Measurements from ENCODE around the gene ZNF446. TPM values are rescaled to one million over a fixed set of nuclear protein-coding genes. Genes with fewer than 3 reads are reported as not detected.

Gene ZNF446
- polyA plus RNA-seq, 1 donor: 8.7 TPM

Other genes with a start within 250 kb of the ZNF446 start
- 17.6 TPM for gene ZNF544, start 247.4 kb upstream of the ZNF446 start, polyA plus RNA-seq (ENCODE audit: insufficient read length)
- gene ZNF8, start 197.4 kb upstream of the ZNF446 start, polyA plus RNA-seq (ENCODE audit: insufficient read length): 5.7 TPM
- 33.0 TPM for gene ERVK3-1, start 171.0 kb upstream of the ZNF446 start, polyA plus RNA-seq (ENCODE audit: insufficient read length)
- gene ZSCAN22, start 149.4 kb upstream of the ZNF446 start, polyA plus RNA-seq (ENCODE audit: insufficient read length): 3.2 TPM
- gene A1BG, start 122.9 kb upstream of the ZNF446 start, polyA plus RNA-seq (ENCODE audit: insufficient read length): 2.6 TPM
- gene ZNF497, start 113.6 kb upstream of the ZNF446 start, polyA plus RNA-seq (ENCODE audit: insufficient read length): 2.4 TPM
- gene ZNF837, start 95.3 kb upstream of the ZNF446 start, polyA plus RNA-seq (ENCODE audit: insufficient read length): 1.6 TPM
- gene RPS5, start 89.1 kb upstream of the ZNF446 start, polyA plus RNA-seq (ENCODE audit: insufficient read length): 1,753 TPM
- not detected for gene RNF225, start 80.7 kb upstream of the ZNF446 start, polyA plus RNA-seq (ENCODE audit: insufficient read length)
- 5.4 TPM for gene ZNF584, start 67.7 kb upstream of the ZNF446 start, polyA plus RNA-seq (ENCODE audit: insufficient read length)
- 6.1 TPM for gene ZNF132, start 36.2 kb upstream of the ZNF446 start, polyA plus RNA-seq (ENCODE audit: insufficient read length)
- 4.0 TPM for gene ZNF324B, start 24.7 kb upstream of the ZNF446 start, polyA plus RNA-seq (ENCODE audit: insufficient read length)
- gene ZNF324, start 9.3 kb upstream of the ZNF446 start, polyA plus RNA-seq (ENCODE audit: insufficient read length): 6.3 TPM
- 6.1 TPM for gene SLC27A5, start 35.6 kb downstream of the ZNF446 start, polyA plus RNA-seq (ENCODE audit: insufficient read length)
- 11.6 TPM for gene ZBTB45, start 43.5 kb downstream of the ZNF446 start, polyA plus RNA-seq (ENCODE audit: insufficient read length)
- gene TRIM28, start 67.7 kb downstream of the ZNF446 start, polyA plus RNA-seq (ENCODE audit: insufficient read length): 357 TPM
- gene CHMP2A, start 78.8 kb downstream of the ZNF446 start, polyA plus RNA-seq (ENCODE audit: insufficient read length): 77.9 TPM
- gene UBE2M, start 82.3 kb downstream of the ZNF446 start, polyA plus RNA-seq (ENCODE audit: insufficient read length): 74.0 TPM
- 19.9 TPM for gene MZF1, start 97.0 kb downstream of the ZNF446 start, polyA plus RNA-seq (ENCODE audit: insufficient read length)

All from hindlimb muscle (tissue), 1 donor.